Bronchial epithelial cell (primary cell): ENCODE results near the gene NCAM1. TPM values are rescaled to one million over a fixed set of nuclear protein-coding genes. Genes with fewer than 3 reads are reported as not detected.
A peak's percentile ranks its signal among the peaks of the same experiment; 100 is the strongest.

Source experiments
- DNase-seq: peaks from one replicate; pipeline ENCODE4 v3.0.0-alpha.2; 2010; ENCODE audit warnings: low read depth
- FAIRE-seq: peaks from 2 replicates; lab custom pipeline; 2011; peaks lifted over from hg19 to GRCh38; lab: Jason Lieb, UNC
- H3K27me3 ChIP-seq: 2 replicates; pipeline ENCODE4 v1.5.1; 2011; ENCODE audit warnings: low read length; ENCODE audit not compliant: control insufficient read depth, insufficient read depth
- H3K36me3 ChIP-seq: 2 replicates; pipeline ENCODE4 v1.5.1; 2011; ENCODE audit warnings: low read length; ENCODE audit not compliant: control insufficient read depth, insufficient read depth
- H3K4me3 ChIP-seq: 2 replicates; pipeline ENCODE4 v1.5.1; 2011; ENCODE audit warnings: mild to moderate bottlenecking, low read depth, low read length, control low read depth
- CTCF ChIP-seq: IDR thresholded peaks from 2 replicates; pipeline ENCODE4 v1.5.1; 2011; ENCODE audit warnings: mild to moderate bottlenecking, moderate library complexity, low read length, control low read depth, inconsistent platforms; ENCODE audit not compliant: insufficient read depth, severe bottlenecking
- total RNA-seq: library from RNA; depleted of rRNA; stranded (reverse); fragments of >200 nt; gene quantifications from 2 replicates; pipeline ENCODE4 v1.2.1, GENCODE V29; 2014

The NCAM1 gene
- total RNA-seq, 1 donor from 2014 or later: under 0.01 TPM

- peak; percentile 28 for FAIRE-seq
- Histone ChIP-seq H3K4me3 (no peak overlapping the region), H3K36me3 (no peaks in the 10 kb centered on the region), H3K27me3 (no peaks in the 10 kb centered on the region)
- peak; percentile 87 for TF ChIP-seq CTCF
- DNase-seq: peak; percentile 47
These were observed 152.8 kb downstream of the NCAM1 start for GRCh38 chr11:113113801-113114704.

- no peaks in the 10 kb centered on the region for H3K36me3 ChIP-seq
- no peak for TF ChIP-seq CTCF
- no peak for FAIRE-seq
- H3K27me3 ChIP-seq: no peaks in the 10 kb centered on the region
- no peak overlapping the region for H3K4me3 ChIP-seq
- no peak for DNase-seq
These were observed 153.4 kb downstream of the NCAM1 start for GRCh38 chr11:113114705-113115027.

- DNase-seq (no peak), FAIRE-seq (no peak)
- H3K27me3 ChIP-seq: no peaks in the 10 kb centered on the region
These were observed 156.9 kb downstream of the NCAM1 start for GRCh38 chr11:113118104-113118503.

DNA sequence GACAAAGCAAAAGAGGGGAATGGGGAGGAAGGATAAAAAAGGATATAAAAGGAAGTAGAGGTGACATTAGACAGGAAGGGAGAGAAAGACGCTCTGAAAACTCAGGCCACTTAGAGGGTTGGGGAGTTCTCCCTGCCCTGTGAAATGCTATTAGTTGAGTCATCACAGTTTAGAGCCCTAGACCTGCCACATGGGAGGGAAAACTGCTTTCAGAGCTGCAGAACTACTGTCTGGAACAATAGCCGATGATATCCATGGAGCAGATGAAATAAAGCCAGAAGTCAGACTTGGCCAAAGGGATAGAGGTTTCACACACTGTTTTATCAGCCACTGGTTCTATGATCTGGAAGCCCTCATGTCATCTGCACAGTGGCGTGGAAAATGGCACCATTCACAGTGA is 157.9 kb downstream of the NCAM1 start:
- TF ChIP-seq CTCF: no peak
- FAIRE-seq (no peak), DNase-seq (no peak)
- Histone ChIP-seq H3K4me3 (no peak overlapping the region), H3K27me3 (no peaks in the 10 kb centered on the region), H3K36me3 (no peaks in the 10 kb centered on the region)

More at GRCh38 chr11:113118104-113118503, 156.9 kb downstream of the NCAM1 start:
- H3K36me3 ChIP-seq: no peaks in the 10 kb centered on the region
- TF ChIP-seq CTCF: no peak
- H3K4me3 ChIP-seq: no peak overlapping the region

- Histone ChIP-seq H3K4me3 (no peak overlapping the region), H3K36me3 (no peaks in the 10 kb centered on the region), H3K27me3 (no peaks in the 10 kb centered on the region)
- DNase-seq: no peak
- TF ChIP-seq CTCF: no peak
- no peak for FAIRE-seq
These were observed 158.9 kb downstream of the NCAM1 start for GRCh38 chr11:113119966-113120736.
